WTC11 (cell line): ENCODE results near the gene TAF1D. TPM values are rescaled to one million over a fixed set of nuclear protein-coding genes. Genes with fewer than 3 reads are reported as not detected.

Experiments used
- ATAC-seq: fragments of 200-7000 bp; cut with Tn5 transposase; 2 replicates; pipeline ENCODE4 v1.10.0; 2021; ENCODE audit warnings: mild to moderate bottlenecking, moderate library complexity
- CTCF ChIA-PET: fragments of 300-600 bp; sonication (Branson Sonifier 250); formaldehyde crosslinking; loops from one replicate; lab custom pipeline; 2021; ENCODE audit warnings: antibody characterized with exemption; lab: Charles Lee
- POLR2A ChIA-PET: fragments of 350-600 bp; sonication (Branson Sonifier 250); formaldehyde crosslinking; loops from one replicate; lab custom pipeline; 2021; ENCODE audit warnings: antibody characterized with exemption; lab: Charles Lee
- DNase-seq: peaks from one replicate; pipeline ENCODE4 v3.0.0; 2021; ENCODE audit warnings: low spot score
- H3K27ac Mint-ChIP-seq: 2 replicates; pipeline ENCODE4 v1.8.0; 2021; ENCODE audit warnings: mixed read lengths
- H3K27me3 Mint-ChIP-seq: 2 replicates; pipeline ENCODE4 v1.8.0; 2021; ENCODE audit warnings: low read depth, mild to moderate bottlenecking, moderate library complexity, mixed read lengths
- H3K36me3 Mint-ChIP-seq: 2 replicates; pipeline ENCODE4 v1.8.0; 2021; ENCODE audit warnings: mixed read lengths
- H3K4me1 Mint-ChIP-seq: 2 replicates; pipeline ENCODE4 v1.8.0; 2022; ENCODE audit warnings: mixed read lengths
- H3K4me3 Mint-ChIP-seq: 2 replicates; pipeline ENCODE4 v1.8.0; 2021; ENCODE audit warnings: mild to moderate bottlenecking, moderate library complexity, mixed read lengths
- H3K9me3 Mint-ChIP-seq: 2 replicates; pipeline ENCODE4 v1.8.0; 2021; ENCODE audit warnings: mixed read lengths
- ELF4 ChIP-seq: sonication (generic); formaldehyde crosslinking; IDR thresholded peaks from 2 replicates; pipeline ENCODE4 v1.8.1; 2022; ENCODE audit warnings: low read depth, mild to moderate bottlenecking, moderate library complexity, missing genetic modification reagents
- GRHL2 ChIP-seq: fragments of 250-450 bp; sonication (Bioruptor Pico); IDR thresholded peaks from 2 replicates; pipeline ENCODE4 v1.8.0; 2022; ENCODE audit warnings: mild to moderate bottlenecking, moderate library complexity; ENCODE audit not compliant: insufficient replicate concordance, severe bottlenecking
- PRRX2 ChIP-seq: fragments of 250-450 bp; sonication (Bioruptor Pico); IDR thresholded peaks from 2 replicates; pipeline ENCODE4 v1.8.0; 2021; ENCODE audit warnings: mild to moderate bottlenecking
- RELA ChIP-seq: sonication (generic); formaldehyde crosslinking; IDR thresholded peaks from 2 replicates; pipeline ENCODE4 v1.8.1; 2022; ENCODE audit warnings: missing genetic modification reagents, mild to moderate bottlenecking, borderline replicate concordance
- RORB ChIP-seq: fragments of 250-450 bp; sonication (Bioruptor Pico); IDR thresholded peaks from 2 replicates; pipeline ENCODE4 v1.9.0; 2021; ENCODE audit warnings: mild to moderate bottlenecking
- ZNF138 ChIP-seq: sonication (generic); formaldehyde crosslinking; conservative IDR thresholded peaks from 2 replicates; pipeline ENCODE4 v1.8.1; 2022; ENCODE audit warnings: mild to moderate bottlenecking, moderate library complexity, missing genetic modification reagents
- ZNF416 ChIP-seq: fragments of 250-450 bp; sonication (Bioruptor Pico); IDR thresholded peaks from 2 replicates; pipeline ENCODE4 v1.9.0; 2021; ENCODE audit warnings: mild to moderate bottlenecking, inconsistent platforms
- total RNA-seq: library from RNA; stranded (reverse); gene quantifications from 3 replicates; pipeline ENCODE4 v1.2.3, GENCODE V29; 2021
- TF ChIP-seq, protein P1 (sequence below): fragments of 250-450 bp; sonication (Bioruptor Pico); IDR thresholded peaks from 2 replicates; pipeline ENCODE4 v1.9.0; 2021; ENCODE audit warnings: moderate library complexity, mild to moderate bottlenecking, inconsistent platforms, borderline replicate concordance
- TF ChIP-seq, protein P2 (sequence below): sonication (generic); formaldehyde crosslinking; IDR thresholded peaks from 2 replicates; pipeline ENCODE4 v1.8.1; 2022; ENCODE audit warnings: missing genetic modification reagents, borderline replicate concordance
- TF ChIP-seq, protein P3 (sequence below): sonication (generic); formaldehyde crosslinking; IDR thresholded peaks from 2 replicates; pipeline ENCODE4 v1.8.0; 2023; ENCODE audit warnings: missing genetic modification reagents, mild to moderate bottlenecking, borderline replicate concordance
- TF ChIP-seq, protein P4 (sequence below): sonication (generic); formaldehyde crosslinking; IDR thresholded peaks from 2 replicates; pipeline ENCODE4 v1.8.1; 2022; ENCODE audit warnings: low read depth, mild to moderate bottlenecking, moderate library complexity, missing genetic modification reagents, borderline replicate concordance
- TF ChIP-seq, protein P5 (sequence below): sonication (generic); formaldehyde crosslinking; IDR thresholded peaks from 2 replicates; pipeline ENCODE4 v1.8.0; 2022; ENCODE audit warnings: mild to moderate bottlenecking, missing genetic modification reagents
- TF ChIP-seq, protein P6 (sequence below): sonication (generic); formaldehyde crosslinking; IDR thresholded peaks from 2 replicates; pipeline ENCODE4 v1.8.1; 2023; ENCODE audit warnings: mild to moderate bottlenecking, missing genetic modification reagents, moderate library complexity
- TF ChIP-seq, protein P7 (sequence below): sonication (generic); formaldehyde crosslinking; IDR thresholded peaks from 2 replicates; pipeline ENCODE4 v1.8.1; 2023; ENCODE audit warnings: mild to moderate bottlenecking, missing genetic modification reagents, borderline replicate concordance
- TF ChIP-seq, protein P8 (sequence below): fragments of 250-450 bp; sonication (Bioruptor Pico); IDR thresholded peaks from 2 replicates; pipeline ENCODE4 v1.8.0; 2021; ENCODE audit warnings: mild to moderate bottlenecking

Gene TAF1D
- total RNA-seq, 1 experiment from 2014 or later, result 223 TPM

DNA sequence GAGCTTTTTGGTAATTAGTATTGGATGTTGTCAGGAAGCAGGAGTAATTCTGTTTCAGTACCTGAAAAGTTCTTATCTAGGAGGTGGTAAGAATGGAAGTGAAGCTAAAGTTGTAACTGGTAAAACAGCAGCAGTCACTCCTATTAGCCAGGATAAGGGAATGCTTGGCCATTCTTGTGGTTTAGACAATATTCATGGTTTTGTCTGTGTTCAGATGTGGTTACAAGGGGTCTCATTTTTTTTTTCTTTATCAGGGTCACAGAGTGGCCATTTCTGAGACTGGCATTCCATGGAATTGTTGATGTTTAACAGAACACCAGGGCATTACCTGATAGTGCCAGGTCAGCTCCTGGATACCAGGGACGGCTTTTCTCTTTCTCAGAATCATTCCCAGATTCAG lies 23.8 kb downstream of the TAF1D start (continued):
- TF ChIP-seq, protein P1, sequence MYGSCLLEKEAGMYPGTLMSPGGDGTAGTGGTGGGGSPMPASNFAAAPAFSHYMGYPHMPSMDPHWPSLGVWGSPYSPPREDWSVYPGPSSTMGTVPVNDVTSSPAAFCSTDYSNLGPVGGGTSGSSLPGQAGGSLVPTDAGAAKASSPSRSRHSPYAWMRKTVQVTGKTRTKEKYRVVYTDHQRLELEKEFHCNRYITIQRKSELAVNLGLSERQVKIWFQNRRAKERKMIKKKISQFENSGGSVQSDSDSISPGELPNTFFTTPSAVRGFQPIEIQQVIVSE (CRISPR knock-in tag), result no peak
- TF ChIP-seq GRHL2 (CRISPR knock-in tag) (no peak), ZNF138 (CRISPR knock-in tag) (no peak), PRRX2 (CRISPR knock-in tag) (no peak)
- TF ChIP-seq, protein P2, sequence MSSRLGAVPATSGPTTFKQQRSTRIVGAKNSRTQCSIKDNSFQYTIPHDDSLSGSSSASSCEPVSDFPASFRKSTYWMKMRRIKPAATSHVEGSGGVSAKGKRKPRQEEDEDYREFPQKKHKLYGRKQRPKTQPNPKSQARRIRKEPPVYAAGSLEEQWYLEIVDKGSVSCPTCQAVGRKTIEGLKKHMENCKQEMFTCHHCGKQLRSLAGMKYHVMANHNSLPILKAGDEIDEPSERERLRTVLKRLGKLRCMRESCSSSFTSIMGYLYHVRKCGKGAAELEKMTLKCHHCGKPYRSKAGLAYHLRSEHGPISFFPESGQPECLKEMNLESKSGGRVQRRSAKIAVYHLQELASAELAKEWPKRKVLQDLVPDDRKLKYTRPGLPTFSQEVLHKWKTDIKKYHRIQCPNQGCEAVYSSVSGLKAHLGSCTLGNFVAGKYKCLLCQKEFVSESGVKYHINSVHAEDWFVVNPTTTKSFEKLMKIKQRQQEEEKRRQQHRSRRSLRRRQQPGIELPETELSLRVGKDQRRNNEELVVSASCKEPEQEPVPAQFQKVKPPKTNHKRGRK (CRISPR knock-in tag), result no peak

DNA sequence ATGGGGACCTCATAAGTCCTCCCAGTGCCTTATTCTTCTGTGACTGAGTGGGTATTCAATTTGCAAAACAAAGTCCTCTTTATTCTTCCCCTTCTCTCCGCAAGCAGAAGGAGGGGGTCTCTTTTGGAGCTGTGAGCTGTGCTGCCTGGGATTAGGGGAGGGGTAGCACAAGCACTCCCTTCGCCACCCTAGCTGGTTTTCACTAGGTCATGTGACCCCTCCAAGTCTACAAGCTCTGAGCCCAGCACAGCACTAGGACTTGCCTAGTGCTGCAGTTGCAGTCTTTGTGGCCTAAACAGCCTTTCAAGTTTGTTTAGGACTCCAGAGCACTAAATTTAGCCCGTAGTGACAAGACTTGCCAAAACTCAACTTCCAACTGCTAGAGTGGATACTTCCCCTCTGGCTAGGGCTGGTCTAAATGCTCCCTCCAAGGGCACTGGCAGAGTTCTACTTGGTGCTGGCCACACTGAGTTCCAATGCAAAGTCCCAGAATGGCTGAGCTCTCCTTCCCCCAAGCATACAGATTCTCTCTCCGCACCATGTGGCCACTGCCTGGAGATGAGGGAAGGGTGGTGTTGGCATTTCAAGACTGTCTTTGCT lies 25.4 kb downstream of the TAF1D start:
- peaks cover 43% of the 10 kb centered on the region for H3K36me3 Mint-ChIP-seq

DNA sequence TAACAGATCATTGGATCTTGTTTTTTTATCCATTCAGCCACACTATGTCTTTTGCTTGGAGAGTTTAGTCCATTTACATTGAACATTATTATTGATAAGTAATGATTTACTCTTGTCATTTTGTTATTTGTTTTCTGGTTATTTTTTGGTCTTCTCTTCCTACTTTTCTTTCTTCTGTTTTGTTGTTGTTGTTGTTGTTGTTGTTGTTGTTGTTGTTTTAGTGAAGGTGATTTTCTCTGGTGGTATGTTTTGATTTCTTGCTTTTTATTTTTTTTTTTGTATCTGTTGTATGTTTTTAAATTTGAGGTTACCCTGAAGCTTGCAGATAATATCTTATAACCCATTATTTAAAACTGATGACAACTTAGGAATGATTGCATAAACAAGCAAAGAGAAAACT lies 28.6 kb downstream of the TAF1D start:
- POLR2A ChIA-PET, result no interaction called here
- CTCF ChIA-PET, result no interaction called here
- no peak for DNase-seq
- peaks cover 31% of the 10 kb centered on the region for H3K9me3 Mint-ChIP-seq
- peaks cover 66% of the 10 kb centered on the region for H3K36me3 Mint-ChIP-seq
- ATAC-seq, result no peak
- no peak overlapping the region for H3K4me3 Mint-ChIP-seq
- peaks cover 9% of the 10 kb centered on the region for H3K4me1 Mint-ChIP-seq
- no peak overlapping the region for H3K27ac Mint-ChIP-seq
- no peaks in the 10 kb centered on the region for H3K27me3 Mint-ChIP-seq
- TF ChIP-seq RELA (CRISPR knock-in tag) (no peak), ZNF416 (CRISPR knock-in tag) (no peak), ELF4 (no peak), ZNF138 (CRISPR knock-in tag) (no peak)
- TF ChIP-seq, protein P3, sequence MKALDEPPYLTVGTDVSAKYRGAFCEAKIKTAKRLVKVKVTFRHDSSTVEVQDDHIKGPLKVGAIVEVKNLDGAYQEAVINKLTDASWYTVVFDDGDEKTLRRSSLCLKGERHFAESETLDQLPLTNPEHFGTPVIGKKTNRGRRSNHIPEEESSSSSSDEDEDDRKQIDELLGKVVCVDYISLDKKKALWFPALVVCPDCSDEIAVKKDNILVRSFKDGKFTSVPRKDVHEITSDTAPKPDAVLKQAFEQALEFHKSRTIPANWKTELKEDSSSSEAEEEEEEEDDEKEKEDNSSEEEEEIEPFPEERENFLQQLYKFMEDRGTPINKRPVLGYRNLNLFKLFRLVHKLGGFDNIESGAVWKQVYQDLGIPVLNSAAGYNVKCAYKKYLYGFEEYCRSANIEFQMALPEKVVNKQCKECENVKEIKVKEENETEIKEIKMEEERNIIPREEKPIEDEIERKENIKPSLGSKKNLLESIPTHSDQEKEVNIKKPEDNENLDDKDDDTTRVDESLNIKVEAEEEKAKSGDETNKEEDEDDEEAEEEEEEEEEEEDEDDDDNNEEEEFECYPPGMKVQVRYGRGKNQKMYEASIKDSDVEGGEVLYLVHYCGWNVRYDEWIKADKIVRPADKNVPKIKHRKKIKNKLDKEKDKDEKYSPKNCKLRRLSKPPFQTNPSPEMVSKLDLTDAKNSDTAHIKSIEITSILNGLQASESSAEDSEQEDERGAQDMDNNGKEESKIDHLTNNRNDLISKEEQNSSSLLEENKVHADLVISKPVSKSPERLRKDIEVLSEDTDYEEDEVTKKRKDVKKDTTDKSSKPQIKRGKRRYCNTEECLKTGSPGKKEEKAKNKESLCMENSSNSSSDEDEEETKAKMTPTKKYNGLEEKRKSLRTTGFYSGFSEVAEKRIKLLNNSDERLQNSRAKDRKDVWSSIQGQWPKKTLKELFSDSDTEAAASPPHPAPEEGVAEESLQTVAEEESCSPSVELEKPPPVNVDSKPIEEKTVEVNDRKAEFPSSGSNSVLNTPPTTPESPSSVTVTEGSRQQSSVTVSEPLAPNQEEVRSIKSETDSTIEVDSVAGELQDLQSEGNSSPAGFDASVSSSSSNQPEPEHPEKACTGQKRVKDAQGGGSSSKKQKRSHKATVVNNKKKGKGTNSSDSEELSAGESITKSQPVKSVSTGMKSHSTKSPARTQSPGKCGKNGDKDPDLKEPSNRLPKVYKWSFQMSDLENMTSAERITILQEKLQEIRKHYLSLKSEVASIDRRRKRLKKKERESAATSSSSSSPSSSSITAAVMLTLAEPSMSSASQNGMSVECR (CRISPR knock-in tag), result no peak
- TF ChIP-seq, protein P4, sequence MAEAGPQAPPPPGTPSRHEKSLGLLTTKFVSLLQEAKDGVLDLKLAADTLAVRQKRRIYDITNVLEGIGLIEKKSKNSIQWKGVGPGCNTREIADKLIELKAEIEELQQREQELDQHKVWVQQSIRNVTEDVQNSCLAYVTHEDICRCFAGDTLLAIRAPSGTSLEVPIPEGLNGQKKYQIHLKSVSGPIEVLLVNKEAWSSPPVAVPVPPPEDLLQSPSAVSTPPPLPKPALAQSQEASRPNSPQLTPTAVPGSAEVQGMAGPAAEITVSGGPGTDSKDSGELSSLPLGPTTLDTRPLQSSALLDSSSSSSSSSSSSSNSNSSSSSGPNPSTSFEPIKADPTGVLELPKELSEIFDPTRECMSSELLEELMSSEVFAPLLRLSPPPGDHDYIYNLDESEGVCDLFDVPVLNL (CRISPR knock-in tag), result no peak
- TF ChIP-seq, protein P5, sequence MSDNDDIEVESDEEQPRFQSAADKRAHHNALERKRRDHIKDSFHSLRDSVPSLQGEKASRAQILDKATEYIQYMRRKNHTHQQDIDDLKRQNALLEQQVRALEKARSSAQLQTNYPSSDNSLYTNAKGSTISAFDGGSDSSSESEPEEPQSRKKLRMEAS (CRISPR knock-in tag), result no peak

More for the DNA sequence above, 25.4 kb downstream of the TAF1D start:
- no peak overlapping the region for H3K4me3 Mint-ChIP-seq
- H3K27me3 Mint-ChIP-seq, result no peaks in the 10 kb centered on the region
- POLR2A ChIA-PET, result no interaction called here
- H3K27ac Mint-ChIP-seq, result no peak overlapping the region
- peaks cover 4% of the 10 kb centered on the region for H3K9me3 Mint-ChIP-seq
- ATAC-seq (peak; percentile 57), DNase-seq (no peak)
- CTCF ChIA-PET, result interaction anchor here (0.5 kb wide), 1 partner anchor 12 kb away, joined by 4 read pairs; no protein-coding TSS in a partner anchor
- TF ChIP-seq, protein P6, sequence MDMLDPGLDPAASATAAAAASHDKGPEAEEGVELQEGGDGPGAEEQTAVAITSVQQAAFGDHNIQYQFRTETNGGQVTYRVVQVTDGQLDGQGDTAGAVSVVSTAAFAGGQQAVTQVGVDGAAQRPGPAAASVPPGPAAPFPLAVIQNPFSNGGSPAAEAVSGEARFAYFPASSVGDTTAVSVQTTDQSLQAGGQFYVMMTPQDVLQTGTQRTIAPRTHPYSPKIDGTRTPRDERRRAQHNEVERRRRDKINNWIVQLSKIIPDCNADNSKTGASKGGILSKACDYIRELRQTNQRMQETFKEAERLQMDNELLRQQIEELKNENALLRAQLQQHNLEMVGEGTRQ (CRISPR knock-in tag), result peak; percentile 66; the same call in 1 of the 2 replicates
- no peak for TF ChIP-seq RORB (CRISPR knock-in tag)
- TF ChIP-seq, protein P7, sequence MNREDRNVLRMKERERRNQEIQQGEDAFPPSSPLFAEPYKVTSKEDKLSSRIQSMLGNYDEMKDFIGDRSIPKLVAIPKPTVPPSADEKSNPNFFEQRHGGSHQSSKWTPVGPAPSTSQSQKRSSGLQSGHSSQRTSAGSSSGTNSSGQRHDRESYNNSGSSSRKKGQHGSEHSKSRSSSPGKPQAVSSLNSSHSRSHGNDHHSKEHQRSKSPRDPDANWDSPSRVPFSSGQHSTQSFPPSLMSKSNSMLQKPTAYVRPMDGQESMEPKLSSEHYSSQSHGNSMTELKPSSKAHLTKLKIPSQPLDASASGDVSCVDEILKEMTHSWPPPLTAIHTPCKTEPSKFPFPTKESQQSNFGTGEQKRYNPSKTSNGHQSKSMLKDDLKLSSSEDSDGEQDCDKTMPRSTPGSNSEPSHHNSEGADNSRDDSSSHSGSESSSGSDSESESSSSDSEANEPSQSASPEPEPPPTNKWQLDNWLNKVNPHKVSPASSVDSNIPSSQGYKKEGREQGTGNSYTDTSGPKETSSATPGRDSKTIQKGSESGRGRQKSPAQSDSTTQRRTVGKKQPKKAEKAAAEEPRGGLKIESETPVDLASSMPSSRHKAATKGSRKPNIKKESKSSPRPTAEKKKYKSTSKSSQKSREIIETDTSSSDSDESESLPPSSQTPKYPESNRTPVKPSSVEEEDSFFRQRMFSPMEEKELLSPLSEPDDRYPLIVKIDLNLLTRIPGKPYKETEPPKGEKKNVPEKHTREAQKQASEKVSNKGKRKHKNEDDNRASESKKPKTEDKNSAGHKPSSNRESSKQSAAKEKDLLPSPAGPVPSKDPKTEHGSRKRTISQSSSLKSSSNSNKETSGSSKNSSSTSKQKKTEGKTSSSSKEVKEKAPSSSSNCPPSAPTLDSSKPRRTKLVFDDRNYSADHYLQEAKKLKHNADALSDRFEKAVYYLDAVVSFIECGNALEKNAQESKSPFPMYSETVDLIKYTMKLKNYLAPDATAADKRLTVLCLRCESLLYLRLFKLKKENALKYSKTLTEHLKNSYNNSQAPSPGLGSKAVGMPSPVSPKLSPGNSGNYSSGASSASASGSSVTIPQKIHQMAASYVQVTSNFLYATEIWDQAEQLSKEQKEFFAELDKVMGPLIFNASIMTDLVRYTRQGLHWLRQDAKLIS, result no peak
- TF ChIP-seq, protein P8, sequence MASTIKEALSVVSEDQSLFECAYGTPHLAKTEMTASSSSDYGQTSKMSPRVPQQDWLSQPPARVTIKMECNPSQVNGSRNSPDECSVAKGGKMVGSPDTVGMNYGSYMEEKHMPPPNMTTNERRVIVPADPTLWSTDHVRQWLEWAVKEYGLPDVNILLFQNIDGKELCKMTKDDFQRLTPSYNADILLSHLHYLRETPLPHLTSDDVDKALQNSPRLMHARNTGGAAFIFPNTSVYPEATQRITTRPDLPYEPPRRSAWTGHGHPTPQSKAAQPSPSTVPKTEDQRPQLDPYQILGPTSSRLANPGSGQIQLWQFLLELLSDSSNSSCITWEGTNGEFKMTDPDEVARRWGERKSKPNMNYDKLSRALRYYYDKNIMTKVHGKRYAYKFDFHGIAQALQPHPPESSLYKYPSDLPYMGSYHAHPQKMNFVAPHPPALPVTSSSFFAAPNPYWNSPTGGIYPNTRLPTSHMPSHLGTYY (CRISPR knock-in tag), result no peak
- H3K4me1 Mint-ChIP-seq, result peaks cover 9% of the 10 kb centered on the region
